Measurements from ENCODE around the gene CYP24A1.

Gene CYP24A1

DNA sequence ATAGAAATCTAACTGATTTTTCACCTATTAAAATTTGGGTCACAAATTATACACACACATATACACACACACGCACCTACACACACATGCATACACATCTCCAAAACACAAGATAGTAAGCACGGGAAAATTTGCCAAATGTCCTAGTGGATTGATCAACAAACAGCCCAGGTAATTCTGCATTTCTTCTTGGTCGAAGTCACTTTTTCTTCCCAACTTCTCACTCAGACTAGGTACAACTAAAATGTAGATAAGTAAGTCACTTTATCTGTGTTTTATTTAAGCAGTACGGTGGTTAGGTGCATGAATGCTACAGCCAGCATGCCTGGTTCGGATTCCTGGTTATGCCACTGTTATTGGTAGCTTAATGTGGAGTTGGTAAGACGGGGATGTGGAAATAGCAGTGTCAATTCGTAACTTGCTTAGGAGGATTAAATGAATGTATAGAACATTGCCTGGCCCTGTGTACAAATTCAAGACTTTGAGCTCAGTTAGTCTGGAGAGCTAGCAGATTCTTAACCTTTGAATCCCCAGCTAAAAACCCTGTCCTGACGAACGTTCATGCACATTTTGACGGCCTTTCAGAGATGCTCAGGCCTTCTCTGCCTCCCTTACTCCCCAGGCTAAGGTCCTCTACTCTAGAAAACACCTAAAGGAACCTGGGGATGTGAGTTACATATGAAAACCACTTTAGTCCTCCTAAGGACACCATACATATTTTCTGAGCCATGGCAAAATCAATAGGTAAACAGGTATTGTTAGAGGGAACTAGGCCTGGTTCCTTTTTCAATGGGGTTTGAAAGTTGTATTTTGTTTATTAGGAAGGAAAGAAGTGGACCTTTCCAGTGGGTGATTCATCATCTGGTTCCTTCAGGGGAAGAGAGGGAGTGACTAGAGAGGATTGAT is 50.9 kb downstream of the CYP24A1 start:
- peaks cover 15% of the 10 kb centered on the region for H3K4me1 ChIP-seq (ENCODE audit: control insufficient read depth, insufficient read depth, low read length)
- H3K9me3 ChIP-seq (ENCODE audit: control insufficient read depth, low read length): no peaks in the 10 kb centered on the region
- H3K9ac ChIP-seq (ENCODE audit: low read length): no peak overlapping the region
- no peaks in the 10 kb centered on the region for H3K27me3 ChIP-seq (ENCODE audit: control insufficient read depth, insufficient read depth, low read length)
- no peaks in the 10 kb centered on the region for H3K36me3 ChIP-seq (ENCODE audit: control insufficient read depth, insufficient read depth, low read length)
- no peak overlapping the region for H3K4me3 ChIP-seq (ENCODE audit: low read length)

DNA sequence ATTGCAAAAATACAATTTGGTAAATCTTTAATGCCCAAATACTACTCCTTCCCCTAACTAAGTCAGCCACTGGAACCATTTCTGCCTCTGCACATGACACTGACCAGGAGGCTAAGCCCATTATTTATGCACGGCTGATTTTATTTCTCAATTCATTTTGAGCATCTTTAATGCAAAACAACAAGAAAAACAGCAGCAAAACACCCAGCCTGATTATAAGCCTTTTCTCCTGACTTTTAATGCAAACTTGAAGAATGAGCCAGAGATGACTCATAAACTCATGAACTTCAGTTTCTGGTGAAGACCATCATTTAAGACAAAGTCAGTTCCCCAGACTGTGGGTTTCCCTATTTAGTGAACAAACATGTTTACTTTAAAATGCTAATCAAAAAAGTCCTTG is 51.6 kb downstream of the CYP24A1 start:
- Histone ChIP-seq H3K9ac (ENCODE audit: low read length) (no peak overlapping the region), H3K4me1 (ENCODE audit: control insufficient read depth, insufficient read depth, low read length) (peaks cover 15% of the 10 kb centered on the region), H3K4me3 (ENCODE audit: low read length) (no peak overlapping the region), H3K9me3 (ENCODE audit: control insufficient read depth, low read length) (no peaks in the 10 kb centered on the region), H3K36me3 (ENCODE audit: control insufficient read depth, insufficient read depth, low read length) (no peaks in the 10 kb centered on the region), H3K27me3 (ENCODE audit: control insufficient read depth, insufficient read depth, low read length) (no peaks in the 10 kb centered on the region)

DNA sequence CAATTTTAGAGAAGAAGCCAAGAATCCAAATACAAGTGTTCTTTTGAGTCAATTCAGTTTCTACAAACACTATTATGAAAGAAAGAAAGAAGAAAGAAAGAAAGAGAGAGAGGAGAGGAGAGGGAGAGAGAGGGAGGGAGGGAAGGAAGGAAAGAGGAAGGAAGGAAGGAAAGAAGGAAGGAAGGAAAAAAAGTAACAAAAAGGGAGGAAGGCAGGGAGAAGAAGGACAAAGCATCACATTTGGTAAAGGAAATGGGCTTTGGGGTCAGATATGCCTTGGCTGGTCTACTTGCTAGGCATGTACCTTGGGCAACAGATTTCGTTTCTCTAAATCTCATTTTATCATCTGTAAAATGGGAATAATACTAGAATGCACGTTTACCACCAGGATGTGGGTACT is 54.0 kb downstream of the CYP24A1 start:
- H3K9ac ChIP-seq (ENCODE audit: low read length): no peak overlapping the region
- H3K9me3 ChIP-seq (ENCODE audit: control insufficient read depth, low read length): no peaks in the 10 kb centered on the region
- peaks cover 15% of the 10 kb centered on the region for H3K4me1 ChIP-seq (ENCODE audit: control insufficient read depth, insufficient read depth, low read length)
- H3K27me3 ChIP-seq (ENCODE audit: control insufficient read depth, insufficient read depth, low read length): no peaks in the 10 kb centered on the region
- H3K36me3 ChIP-seq (ENCODE audit: control insufficient read depth, insufficient read depth, low read length): no peaks in the 10 kb centered on the region
- no peak overlapping the region for H3K4me3 ChIP-seq (ENCODE audit: low read length)

DNA sequence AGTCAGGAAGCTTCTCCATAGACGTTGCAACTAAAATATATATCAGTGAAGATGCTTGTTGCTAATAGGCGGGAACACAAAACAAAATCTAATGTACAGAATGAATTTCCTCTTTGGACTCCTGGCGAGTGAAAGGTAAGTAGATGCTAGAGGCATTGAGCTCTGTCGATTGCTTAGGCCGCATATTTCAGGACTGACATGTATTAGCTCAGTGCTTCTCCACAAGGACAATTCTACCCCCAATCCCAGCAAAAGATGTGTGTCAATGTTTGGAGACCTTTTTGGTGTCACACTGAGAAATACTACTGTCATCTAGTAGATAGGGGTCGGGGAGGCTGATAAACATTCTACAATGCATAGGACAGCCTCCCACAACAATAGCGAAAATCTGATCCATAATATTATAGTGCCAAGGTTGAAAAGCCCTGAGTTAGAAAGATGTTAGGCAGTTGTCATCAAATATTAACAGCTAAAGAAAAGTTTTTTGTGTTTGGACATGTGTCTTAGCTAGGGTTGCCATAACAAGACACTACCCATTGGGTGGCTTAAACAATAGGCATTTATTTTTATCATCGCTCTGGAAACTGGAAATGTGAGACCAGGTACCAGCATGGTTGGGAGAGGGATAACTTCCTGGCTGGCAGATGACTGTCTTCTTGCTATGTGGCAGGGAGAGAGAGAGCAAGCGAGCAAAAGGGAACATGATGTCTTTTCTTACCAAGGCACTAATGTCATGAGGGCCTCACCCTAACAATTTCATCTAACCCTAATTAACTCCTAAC is 55.4 kb downstream of the CYP24A1 start:
- Histone ChIP-seq H3K9me3 (ENCODE audit: control insufficient read depth, low read length) (no peaks in the 10 kb centered on the region), H3K4me1 (ENCODE audit: control insufficient read depth, insufficient read depth, low read length) (peaks cover 10% of the 10 kb centered on the region), H3K4me3 (ENCODE audit: low read length) (no peak overlapping the region), H3K9ac (ENCODE audit: low read length) (no peak overlapping the region), H3K27me3 (ENCODE audit: control insufficient read depth, insufficient read depth, low read length) (no peaks in the 10 kb centered on the region), H3K36me3 (ENCODE audit: control insufficient read depth, insufficient read depth, low read length) (no peaks in the 10 kb centered on the region)

DNA sequence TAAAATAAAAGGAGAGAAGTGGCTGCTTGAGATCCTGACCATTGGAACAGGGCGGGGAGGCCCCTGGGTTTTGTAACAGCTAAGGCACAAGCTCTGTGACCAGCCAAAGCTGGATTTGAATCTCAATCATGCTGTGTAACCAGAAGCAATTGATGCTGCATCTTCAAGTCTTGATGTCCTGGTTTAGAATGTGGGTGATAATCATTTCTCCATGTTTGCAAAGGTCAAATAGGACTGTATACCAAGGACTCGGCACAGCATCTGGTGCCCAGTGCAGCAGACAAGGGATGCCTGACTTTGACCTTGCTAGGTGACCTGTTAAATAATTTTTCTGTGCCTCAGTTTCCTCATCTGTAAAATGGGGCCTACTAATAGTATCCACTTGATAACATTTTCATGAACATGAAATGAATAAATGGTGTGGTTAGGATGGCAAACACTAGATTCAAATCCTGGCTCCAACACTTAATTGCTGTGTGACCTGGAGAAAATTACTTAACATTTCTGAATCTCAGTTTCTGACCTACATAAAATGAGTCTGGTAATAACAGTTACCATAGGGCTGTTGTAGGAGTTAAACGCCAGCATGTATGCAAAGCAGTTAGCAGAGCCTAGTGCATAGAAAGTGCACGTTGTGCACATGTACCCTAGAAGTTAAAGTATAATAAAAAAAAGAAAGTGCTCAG is 57.1 kb downstream of the CYP24A1 start:
- H3K4me1 ChIP-seq (ENCODE audit: control insufficient read depth, insufficient read depth, low read length): peaks cover 4% of the 10 kb centered on the region
- no peaks in the 10 kb centered on the region for H3K9me3 ChIP-seq (ENCODE audit: control insufficient read depth, low read length)
- H3K27me3 ChIP-seq (ENCODE audit: control insufficient read depth, insufficient read depth, low read length): no peaks in the 10 kb centered on the region
- H3K9ac ChIP-seq (ENCODE audit: low read length): no peak overlapping the region
- no peak overlapping the region for H3K4me3 ChIP-seq (ENCODE audit: low read length)
- no peaks in the 10 kb centered on the region for H3K36me3 ChIP-seq (ENCODE audit: control insufficient read depth, insufficient read depth, low read length)

DNA sequence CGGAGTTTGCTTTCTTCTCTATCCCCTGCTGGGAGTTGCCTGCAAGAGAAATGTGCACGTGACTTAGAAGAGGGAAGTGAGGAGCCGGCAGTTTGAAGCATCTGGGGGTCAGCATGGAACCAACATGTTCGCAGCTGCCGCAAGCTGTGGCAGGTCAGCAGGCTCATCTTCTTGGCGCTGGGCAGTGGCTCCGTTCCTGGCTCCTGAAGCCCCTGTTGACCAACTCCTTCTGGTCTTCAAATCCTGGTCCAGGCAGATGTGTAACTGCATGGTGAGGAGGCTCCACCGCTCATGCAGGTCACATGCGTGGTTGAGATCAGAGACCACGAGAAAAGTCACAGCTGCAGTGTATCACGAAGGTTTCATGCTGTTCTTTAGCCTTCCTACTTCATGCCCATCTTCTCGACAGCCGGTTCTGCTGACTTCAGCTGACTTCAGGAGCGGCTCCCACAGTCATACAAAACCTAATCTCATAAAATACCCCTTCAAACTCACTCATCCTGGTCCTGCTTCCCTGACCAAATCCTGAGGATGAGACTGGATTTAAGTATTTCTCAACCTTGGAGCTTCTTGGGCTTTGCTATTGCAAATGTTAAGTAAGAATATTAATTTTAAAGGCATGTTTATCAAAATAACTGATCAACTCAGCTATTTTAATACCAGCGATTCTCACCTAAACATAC is 58.5 kb downstream of the CYP24A1 start:
- no peaks in the 10 kb centered on the region for H3K9me3 ChIP-seq (ENCODE audit: control insufficient read depth, low read length)
- H3K36me3 ChIP-seq (ENCODE audit: control insufficient read depth, insufficient read depth, low read length): no peaks in the 10 kb centered on the region
- H3K9ac ChIP-seq (ENCODE audit: low read length): no peak overlapping the region
- H3K4me1 ChIP-seq (ENCODE audit: control insufficient read depth, insufficient read depth, low read length): peaks cover 4% of the 10 kb centered on the region
- H3K27me3 ChIP-seq (ENCODE audit: control insufficient read depth, insufficient read depth, low read length): no peaks in the 10 kb centered on the region
- H3K4me3 ChIP-seq (ENCODE audit: low read length): no peak overlapping the region

DNA sequence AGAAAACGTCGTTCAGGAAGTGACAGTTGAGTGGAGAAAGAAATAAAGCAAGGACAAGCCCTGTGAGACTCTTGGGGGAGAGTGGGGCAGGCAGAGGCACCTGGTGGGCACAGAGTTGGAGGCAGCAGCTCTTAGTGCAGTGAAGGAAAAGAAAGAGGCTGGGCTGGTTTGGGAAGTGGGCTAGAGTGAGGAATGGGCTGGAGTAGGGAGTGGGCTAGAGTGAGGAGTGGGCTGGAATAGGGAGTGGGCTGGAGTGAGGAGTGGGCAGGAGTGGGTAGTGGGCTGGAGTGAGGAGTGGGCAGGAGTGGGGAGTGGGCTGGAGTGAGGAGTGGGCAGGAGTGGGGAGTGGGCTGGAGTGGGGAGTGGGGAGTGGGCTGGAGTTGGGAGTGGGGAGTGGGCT is 59.7 kb downstream of the CYP24A1 start:
- H3K4me3 ChIP-seq (ENCODE audit: low read length): no peak overlapping the region
- peaks cover 4% of the 10 kb centered on the region for H3K4me1 ChIP-seq (ENCODE audit: control insufficient read depth, insufficient read depth, low read length)
- H3K9ac ChIP-seq (ENCODE audit: low read length): no peak overlapping the region

DNA sequence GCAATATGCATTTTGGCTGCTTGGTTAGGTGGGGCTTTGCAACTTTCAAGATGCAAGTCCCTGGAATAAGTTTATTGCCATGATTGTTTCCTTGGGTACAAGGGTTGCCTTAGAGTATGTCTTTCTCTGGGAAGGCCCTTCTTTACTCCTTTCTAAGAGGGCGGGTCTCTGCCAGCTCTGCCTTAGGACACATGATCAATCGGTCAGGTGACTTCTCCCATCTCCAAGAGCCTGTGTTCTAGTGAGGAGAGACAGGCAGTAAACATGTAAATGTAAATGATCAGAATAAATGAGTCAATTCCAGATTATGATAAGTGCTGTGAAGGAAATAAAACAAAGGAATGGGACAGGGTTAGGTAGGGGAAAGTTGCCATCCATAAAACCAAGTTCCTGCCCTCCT is 60.2 kb downstream of the CYP24A1 start:
- Histone ChIP-seq H3K27me3 (ENCODE audit: control insufficient read depth, insufficient read depth, low read length) (no peaks in the 10 kb centered on the region), H3K4me3 (ENCODE audit: low read length) (no peak overlapping the region), H3K4me1 (ENCODE audit: control insufficient read depth, insufficient read depth, low read length) (peaks cover 4% of the 10 kb centered on the region), H3K36me3 (ENCODE audit: control insufficient read depth, insufficient read depth, low read length) (no peaks in the 10 kb centered on the region), H3K9me3 (ENCODE audit: control insufficient read depth, low read length) (no peaks in the 10 kb centered on the region), H3K9ac (ENCODE audit: low read length) (no peak overlapping the region)

More for the DNA sequence above, 59.7 kb downstream of the CYP24A1 start:
- Histone ChIP-seq H3K36me3 (ENCODE audit: control insufficient read depth, insufficient read depth, low read length) (no peaks in the 10 kb centered on the region), H3K27me3 (ENCODE audit: control insufficient read depth, insufficient read depth, low read length) (no peaks in the 10 kb centered on the region), H3K9me3 (ENCODE audit: control insufficient read depth, low read length) (no peaks in the 10 kb centered on the region)

DNA sequence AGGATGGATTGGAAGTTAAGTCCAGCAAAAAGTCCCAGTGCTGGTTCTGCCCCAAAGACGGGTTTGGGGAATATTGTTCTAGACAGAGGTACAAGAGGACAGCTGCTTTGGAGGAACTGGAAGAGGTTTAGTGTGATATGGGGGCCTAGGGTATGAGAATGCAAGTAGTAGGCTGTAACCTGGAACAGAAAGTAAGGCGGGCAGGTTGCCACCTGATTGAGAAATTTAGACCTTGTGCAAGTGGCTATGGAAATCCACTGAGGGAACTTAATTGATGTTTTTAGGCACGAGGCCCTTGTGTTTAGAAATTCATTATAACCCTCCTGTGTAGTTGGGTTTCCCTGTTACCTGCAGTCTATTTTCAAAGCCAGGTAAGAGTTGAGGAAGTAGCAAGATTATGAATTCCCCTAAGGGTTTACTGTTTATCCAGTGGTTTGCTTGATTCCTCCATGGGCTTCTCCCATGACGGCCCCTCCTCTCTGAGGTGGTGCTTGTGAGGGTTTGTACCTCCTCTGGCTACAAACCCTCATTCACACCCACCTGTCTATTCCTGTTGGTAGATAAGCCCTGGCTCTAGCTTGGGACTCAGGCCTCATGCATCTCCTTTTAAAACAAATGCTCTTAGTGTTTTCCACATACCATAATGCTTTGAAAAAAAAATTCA is 61.4 kb downstream of the CYP24A1 start:
- H3K4me3 ChIP-seq (ENCODE audit: low read length): no peak overlapping the region
- H3K9me3 ChIP-seq (ENCODE audit: control insufficient read depth, low read length): no peaks in the 10 kb centered on the region
- H3K4me1 ChIP-seq (ENCODE audit: control insufficient read depth, insufficient read depth, low read length): peaks cover 12% of the 10 kb centered on the region
- H3K9ac ChIP-seq (ENCODE audit: low read length): no peak overlapping the region
- H3K27me3 ChIP-seq (ENCODE audit: control insufficient read depth, insufficient read depth, low read length): no peaks in the 10 kb centered on the region
- no peaks in the 10 kb centered on the region for H3K36me3 ChIP-seq (ENCODE audit: control insufficient read depth, insufficient read depth, low read length)

DNA sequence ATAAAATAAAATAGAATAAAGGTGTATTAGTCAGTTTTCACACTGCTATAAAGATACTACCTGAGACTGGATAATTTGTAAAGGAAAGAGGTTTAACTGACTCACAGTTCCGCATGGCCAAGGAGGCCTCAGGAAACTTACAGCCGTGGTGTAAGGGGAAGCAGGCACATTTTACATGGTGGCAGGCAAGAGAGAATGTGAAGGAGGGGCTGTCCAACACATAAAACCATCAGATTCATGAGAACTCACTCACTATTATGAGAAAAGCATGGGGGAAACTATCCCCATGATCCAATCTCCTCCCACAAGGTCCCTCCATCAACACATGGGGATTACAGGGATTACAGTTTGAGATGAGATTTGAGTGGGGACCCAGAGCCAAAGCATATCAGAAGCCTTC is 62.3 kb downstream of the CYP24A1 start:
- H3K27me3 ChIP-seq (ENCODE audit: control insufficient read depth, insufficient read depth, low read length): no peaks in the 10 kb centered on the region
- no peaks in the 10 kb centered on the region for H3K9me3 ChIP-seq (ENCODE audit: control insufficient read depth, low read length)
- H3K4me3 ChIP-seq (ENCODE audit: low read length): no peak overlapping the region
- H3K4me1 ChIP-seq (ENCODE audit: control insufficient read depth, insufficient read depth, low read length): peaks cover 13% of the 10 kb centered on the region
- no peaks in the 10 kb centered on the region for H3K36me3 ChIP-seq (ENCODE audit: control insufficient read depth, insufficient read depth, low read length)
- H3K9ac ChIP-seq (ENCODE audit: low read length): no peak overlapping the region

DNA sequence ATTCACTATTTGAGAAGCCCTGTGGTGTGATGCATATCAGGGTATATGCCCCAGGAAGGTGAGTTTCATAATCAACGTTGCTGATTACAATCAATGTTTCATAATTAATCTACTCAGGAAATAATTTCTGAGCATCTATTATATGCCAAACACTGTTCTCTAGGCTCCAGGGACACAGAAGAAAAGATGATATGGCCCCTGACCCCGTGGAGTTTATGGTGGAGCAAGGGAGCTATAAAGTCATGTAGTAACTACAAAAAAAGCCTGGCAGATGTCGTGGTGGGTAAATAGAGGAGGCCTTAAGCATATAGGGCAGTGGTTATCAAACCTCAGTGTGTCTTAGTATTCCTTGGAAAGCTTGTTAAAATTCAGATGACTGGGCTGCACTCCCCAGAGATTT is 63.3 kb downstream of the CYP24A1 start:
- Histone ChIP-seq H3K9ac (ENCODE audit: low read length) (no peak overlapping the region), H3K36me3 (ENCODE audit: control insufficient read depth, insufficient read depth, low read length) (no peaks in the 10 kb centered on the region), H3K9me3 (ENCODE audit: control insufficient read depth, low read length) (no peaks in the 10 kb centered on the region)

More for the DNA sequence above, 63.3 kb downstream of the CYP24A1 start:
- no peaks in the 10 kb centered on the region for H3K27me3 ChIP-seq (ENCODE audit: control insufficient read depth, insufficient read depth, low read length)
- no peak overlapping the region for H3K4me3 ChIP-seq (ENCODE audit: low read length)
- H3K4me1 ChIP-seq (ENCODE audit: control insufficient read depth, insufficient read depth, low read length): peaks cover 13% of the 10 kb centered on the region

Measured in mucosa of stomach (tissue), 1 donor.